Peyer's patch (tissue), 4 donors: ENCODE results near the gene TCF20.

ENCODE experiments used
- CTCF ChIP-seq, 6 experiments: fragments of 450-650 bp in 4 of 6; fragments of 200-600 bp in 2 of 6; sonication (generic) in 1 of 6; IDR thresholded peaks; one replicate each; pipeline ENCODE4 v1.5.1; 2017 to 2019; ENCODE audit warnings: antibody characterized with exemption in 6 of 6, mild to moderate bottlenecking in 3 of 6, moderate library complexity in 1 of 6
- POLR2A ChIP-seq, 2 donors: fragments of 450-650 bp; IDR thresholded peaks; one replicate each; pipeline ENCODE4 v1.5.1; 2017; ENCODE audit warnings: antibody characterized with exemption in 2 of 2, mild to moderate bottlenecking in 2 of 2, moderate library complexity in 2 of 2

GRCh38 chr22:42294034-42294985, 23.9 kb upstream of the TCF20 start:
- TF ChIP-seq CTCF (IDR thresholded peaks at IDR 0.05) (no peak), POLR2A (IDR thresholded peaks at IDR 0.05) (no peak)
